GM18505 (cell line): Measurements from ENCODE around the gene RPRD1B.

ENCODE experiments used
- ATAC-seq: cut with Tn5 transposase; IDR thresholded peaks from one replicate; pipeline ENCODE4 v1.9.1; 2021; ENCODE audit not compliant: unreplicated experiment
- POLR2A ChIP-seq: IDR thresholded peaks from 4 replicates; pipeline ENCODE4 v1.6.1; 2011; ENCODE audit warnings: borderline replicate concordance; ENCODE audit not compliant: insufficient read depth, insufficient read length; ENCODE audit errors: extremely low read depth

The RPRD1B gene

DNA sequence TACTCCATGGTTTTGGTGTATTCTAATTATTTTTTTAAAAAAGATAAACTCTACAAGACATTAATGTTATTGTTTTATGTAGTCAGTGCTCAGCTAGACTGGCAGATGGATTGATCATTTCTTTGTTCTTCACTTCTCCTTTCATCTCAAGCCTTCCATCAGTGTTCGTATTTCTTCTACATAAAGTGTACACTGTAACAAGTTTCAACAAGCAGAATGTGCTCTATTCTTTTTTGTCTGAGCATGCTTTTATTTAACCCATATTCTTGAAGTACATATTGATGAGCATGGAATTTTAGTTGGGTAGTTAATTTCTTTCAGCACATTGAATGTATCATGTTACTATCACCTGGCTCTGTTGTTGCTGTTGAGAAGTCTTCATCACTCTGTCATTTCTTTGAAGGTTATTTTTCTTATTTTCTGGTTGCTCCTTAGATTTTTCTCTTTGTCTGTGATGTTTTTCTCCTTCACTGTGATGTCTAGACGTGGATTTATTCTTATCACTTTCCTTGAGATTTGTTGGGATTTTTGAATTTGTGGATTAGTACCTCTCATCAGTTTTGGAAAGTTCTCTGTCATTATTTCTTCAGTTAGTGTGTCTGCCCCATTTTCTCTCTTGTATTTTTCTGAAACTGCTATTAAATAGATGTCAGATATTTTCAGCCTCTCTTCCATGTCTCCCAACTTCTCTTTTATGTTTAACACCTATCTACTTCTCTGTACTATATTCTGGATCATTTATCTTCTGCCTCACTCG, 83.0 kb downstream of the RPRD1B start:
- TF ChIP-seq POLR2A = no peak
- no peak for ATAC-seq

DNA sequence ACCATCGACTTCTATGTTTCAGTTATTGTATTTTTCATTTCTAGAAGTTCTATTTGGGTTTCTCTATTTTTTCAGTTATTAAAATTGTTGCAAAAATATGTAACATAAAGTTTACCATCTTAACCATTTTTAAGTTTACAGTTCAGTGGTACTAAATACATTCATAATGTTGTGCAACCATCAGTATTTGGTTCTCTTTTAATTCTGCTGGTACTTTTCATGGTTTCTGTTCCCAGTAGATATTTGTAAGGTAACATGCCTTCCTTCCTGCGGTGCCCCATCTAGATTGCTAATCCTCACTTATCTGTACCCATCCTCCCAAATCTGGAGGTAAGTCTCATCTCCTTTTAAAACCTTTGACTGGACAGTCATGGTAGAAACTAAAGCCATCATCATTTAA, 83.7 kb downstream of the RPRD1B start:
- TF ChIP-seq POLR2A = no peak
- no peak for ATAC-seq

DNA sequence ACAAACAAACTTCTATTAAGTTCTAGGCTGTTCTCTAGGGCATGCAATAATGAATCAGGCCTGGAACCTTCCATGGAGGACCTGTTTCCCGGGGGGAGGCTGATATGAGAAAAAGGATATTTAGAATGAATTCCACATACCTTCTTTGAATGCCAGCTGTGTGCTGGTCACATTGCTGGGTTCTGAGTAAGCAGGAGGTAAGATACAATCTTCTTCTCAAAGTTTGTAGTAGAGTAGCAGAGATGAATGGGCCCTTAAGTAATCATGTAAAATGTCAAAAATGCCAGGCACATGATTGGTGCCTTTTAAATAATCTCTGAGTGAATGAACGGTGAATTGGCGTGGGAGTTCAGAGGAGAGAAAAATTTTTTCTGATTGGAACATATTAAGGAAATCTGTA, 84.1 kb downstream of the RPRD1B start:
- no peak for ATAC-seq
- TF ChIP-seq POLR2A = no peak

DNA sequence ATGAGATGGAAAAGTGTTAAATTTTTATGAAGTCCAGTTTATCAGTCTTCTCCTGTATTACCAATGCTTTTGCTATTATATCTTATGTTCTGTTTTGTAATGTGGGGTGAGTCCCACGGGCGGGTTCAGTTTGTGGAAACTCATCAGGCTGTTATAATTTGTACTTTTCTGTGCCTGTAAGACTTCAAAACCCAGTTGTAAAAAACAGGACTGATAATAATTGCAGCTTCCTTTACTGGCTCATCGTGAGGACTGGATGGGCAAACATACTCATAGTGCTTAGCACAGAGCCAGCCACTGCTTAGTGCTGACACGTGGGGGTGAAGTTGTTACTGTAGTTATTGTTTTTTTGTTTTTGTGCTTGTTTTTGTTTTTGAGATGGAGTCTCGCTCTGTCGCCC, 85.9 kb downstream of the RPRD1B start:
- no peak for TF ChIP-seq POLR2A
- no peak for ATAC-seq

DNA sequence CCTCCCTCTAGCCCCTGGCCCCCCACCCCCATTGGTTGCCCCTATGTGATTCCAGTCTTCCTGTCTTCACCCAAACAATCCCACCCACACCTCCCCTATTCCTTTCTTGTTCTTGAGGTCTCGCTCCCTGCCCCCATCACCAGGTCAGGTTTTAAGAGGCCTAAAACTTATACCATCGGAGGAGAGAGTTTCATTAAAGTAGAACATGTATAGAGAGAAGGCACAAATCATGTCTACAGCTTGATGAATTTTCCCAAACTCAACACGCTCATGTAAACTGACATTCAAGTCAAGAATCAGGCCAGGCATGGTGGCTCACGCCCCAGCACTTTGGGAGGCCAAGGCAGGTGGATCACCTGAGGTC, 87.1 kb downstream of the RPRD1B start:
- ATAC-seq = no peak
- TF ChIP-seq POLR2A = no peak

DNA sequence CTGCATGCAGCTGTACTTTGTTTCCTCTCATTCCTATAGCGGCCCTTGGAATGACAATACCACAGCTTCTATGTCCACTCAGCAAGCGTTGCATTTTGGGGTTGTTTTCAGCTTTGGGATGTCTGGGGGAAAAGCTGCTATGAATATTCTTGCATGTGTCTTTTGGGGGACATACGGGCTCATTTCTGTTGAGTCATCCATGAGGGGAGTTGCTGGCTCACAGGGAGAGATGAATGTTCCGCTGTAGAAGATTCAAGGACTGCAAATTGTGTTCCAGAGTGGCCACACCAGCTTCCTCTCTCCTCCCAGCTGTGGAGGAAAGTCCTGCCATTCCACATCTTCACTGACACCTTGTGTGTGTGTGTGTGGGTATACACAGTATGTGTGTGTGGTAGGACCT, 88.2 kb downstream of the RPRD1B start:
- no peak for TF ChIP-seq POLR2A
- ATAC-seq = no peak

DNA sequence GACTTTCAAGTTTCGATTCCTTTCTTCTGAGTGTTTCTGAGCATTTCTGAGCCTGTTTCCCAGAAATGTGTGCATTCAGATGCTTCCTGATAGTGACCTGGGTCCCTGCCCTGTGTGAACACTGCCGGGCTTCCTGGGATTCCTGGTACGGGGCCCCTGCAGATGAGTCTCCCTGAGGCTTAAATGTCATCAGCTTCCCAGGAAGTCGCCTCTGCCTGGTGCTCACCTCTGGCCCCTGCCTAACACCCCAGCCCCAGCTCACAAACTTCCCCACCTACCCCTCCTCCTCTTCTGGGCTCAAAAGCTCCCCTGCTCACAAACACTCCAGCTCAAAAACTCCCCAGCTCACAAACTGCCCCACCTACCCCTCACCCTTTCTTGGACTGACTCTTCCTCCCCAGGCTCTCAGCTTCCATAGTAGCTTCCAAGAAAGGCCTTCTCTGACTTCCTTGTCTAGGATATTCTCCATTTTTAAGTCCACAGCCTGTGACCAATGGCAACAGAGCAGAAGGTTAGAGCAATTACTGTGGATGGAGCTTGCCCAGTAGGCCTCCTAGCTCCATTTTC, 89.6 kb downstream of the RPRD1B start:
- TF ChIP-seq POLR2A = no peak
- ATAC-seq = no peak

DNA sequence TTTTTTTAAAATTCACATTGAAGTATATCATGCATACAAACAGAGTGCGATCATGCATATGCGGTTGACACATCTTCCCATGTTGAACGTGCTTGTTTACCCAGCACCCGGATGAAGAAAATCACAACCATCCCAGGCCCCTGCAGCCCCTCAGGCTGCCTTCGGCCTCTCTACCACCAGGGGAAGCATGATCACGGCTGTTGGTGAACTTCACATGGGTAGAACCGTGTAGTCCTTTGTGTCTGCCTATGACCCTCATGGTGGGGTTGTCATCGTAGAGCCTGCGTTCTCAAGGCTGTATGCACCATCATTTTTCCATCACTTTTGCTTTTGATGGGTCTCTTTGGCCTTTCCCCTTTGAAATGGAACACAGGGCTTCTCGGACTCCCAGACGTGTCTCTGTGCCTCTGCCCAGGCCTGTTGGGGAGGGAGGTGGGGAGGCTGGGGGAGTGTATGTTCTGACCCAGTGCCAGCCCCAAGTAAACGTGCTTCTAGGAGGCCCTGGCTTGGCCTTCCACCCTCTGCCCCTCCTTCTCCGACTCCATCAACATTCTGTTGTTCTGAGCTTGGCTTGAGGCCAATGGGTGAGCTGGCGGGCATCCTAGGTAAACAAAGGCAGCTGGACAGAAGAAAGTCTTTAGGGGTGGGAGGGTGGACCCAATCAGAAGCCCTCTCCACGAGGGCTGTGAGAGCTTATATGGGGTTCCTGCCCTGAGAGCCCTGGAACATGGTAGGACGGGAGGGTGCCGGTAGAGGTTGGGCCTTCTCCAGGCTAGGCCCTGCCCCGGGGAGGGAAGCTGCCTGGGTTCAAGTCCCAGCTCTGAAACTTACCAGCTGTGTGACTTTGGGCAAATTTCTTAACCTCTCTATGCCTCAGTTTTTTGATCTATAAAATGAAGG, 91.9 kb downstream of the RPRD1B start:
- TF ChIP-seq POLR2A = no peak
- ATAC-seq = no peak

DNA sequence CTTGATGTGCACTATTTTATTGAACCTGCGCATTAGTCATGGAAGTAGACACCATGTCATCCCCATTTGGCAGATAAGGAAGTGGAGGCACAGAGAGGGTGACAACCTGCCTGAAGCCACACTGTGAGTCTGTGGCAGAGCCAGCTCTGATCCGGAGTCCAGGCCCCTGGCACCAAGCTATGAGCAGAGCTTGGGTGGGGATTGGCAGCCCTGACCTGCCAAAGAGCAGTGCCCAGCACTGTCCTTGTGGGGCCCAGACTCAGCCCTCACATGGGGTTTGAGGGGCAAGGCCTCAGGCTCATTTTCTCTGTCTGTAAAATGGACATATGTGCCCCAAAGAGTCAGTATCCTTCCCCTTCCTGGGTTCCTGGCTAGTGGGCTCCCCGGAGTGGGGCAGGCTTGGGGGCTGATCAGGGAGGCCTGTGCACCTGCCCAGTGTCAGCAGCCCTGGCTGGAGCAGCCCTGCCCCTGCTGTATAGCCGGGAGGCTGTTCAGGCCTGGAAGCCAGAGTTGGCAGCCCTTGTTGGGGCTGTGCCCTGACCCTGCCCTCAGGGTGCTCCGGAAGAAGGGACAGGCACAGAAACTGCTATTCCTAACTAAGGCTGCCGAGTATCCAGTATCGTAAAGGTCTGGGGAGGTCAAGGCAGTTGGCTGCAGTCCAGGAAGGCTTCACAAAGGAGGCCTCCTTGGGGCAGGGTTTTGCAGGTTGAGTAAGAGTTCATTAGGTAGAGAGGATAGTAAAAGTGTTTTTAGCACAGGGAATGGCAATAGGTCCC, 92.8 kb downstream of the RPRD1B start:
- TF ChIP-seq POLR2A = no peak
- no peak for ATAC-seq

DNA sequence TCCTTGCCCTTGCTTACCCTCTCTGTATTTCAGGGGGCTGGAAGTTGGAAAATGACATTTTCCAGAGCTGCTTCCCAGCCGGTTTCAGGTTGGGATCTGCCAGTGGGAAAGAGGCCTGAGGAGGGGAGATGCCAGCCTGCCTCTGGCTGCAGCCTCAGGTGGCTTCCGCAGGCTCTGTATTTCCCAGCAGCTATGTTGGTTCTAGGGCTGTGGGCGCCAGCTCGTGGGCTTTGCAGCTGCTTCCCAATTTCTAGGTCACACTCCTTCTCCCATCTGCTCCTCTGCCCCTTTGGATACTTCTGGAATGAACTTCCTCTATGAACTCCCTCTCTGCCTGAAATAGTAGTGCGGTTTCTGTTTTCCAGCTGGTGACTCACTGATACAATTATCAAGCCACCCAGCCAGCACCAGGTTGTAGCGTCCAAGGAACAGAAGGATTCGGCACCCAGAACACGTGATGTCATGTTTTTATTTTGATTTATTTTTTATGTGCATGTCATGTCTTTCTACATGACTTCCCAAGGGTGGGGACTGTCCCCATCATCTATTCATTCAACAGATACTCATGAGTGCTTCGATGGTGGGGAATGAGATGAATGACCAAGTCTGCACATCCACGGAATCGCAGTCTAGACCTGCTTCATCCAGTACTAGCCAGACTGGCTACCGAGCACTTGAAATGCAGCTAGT, 93.5 kb downstream of the RPRD1B start:
- no peak for ATAC-seq

DNA sequence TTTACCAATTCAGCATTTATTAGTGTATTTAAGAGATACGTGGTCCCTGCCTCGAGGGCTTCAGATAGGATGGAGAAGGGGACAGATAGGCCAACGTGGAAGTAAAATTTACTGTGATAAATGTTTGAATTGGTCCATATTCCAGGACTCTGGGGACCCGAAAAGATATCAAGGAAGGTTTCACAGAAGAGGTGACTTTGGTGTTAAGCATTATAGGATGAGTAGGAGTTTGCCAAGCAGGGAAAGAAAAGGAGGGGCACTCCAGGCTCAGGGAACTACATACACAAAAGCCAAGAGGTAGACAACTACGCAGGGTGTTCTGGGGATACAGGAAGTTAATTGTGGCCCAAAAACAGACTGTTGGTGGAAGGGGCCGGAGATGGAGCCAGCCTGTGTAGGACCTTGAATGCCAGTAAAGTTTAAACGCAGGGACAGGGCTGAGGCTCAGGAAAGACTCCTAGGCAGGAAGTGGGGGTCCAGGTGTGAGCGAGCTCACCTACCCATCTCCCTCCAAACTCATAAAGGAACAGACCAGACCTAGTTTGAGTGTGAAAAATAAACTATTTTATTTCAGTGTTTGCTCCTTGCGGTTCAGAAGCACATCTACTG, 94.5 kb downstream of the RPRD1B start:
- TF ChIP-seq POLR2A = no peak
- ATAC-seq = no peak

More for the DNA sequence above, 93.5 kb downstream of the RPRD1B start:
- no peak for TF ChIP-seq POLR2A

DNA sequence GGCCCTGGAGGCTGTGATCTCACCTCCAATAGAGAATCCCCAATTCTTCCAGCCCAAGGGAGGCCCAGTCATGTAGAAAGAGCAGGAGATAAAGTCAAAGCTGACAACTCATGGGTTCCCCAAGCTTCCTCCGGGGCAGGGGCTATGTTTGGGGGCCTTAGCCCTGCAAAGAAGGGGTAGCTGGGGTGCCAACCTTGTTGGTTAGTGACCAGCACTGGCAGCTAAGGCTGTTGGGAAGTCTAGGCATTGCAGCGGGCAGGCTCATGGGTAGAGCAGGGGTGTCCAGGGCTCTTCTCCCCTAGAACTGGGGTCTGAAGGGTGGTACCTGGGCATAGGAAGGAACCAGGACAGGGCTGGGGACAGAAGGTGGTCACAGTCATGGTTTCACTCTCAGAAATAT, 95.1 kb downstream of the RPRD1B start:
- no peak for ATAC-seq
- no peak for TF ChIP-seq POLR2A
